GM12872 (cell line): ENCODE measurements around the gene EEF2K.

ENCODE experiments used
- TF ChIP-seq, protein P1 (sequence below): IDR thresholded peaks from 3 replicates; pipeline ENCODE4 v1.5.1; 2011; ENCODE audit warnings: low read depth, mild to moderate bottlenecking, low read length, moderate library complexity; ENCODE audit not compliant: insufficient read depth

The EEF2K gene

DNA sequence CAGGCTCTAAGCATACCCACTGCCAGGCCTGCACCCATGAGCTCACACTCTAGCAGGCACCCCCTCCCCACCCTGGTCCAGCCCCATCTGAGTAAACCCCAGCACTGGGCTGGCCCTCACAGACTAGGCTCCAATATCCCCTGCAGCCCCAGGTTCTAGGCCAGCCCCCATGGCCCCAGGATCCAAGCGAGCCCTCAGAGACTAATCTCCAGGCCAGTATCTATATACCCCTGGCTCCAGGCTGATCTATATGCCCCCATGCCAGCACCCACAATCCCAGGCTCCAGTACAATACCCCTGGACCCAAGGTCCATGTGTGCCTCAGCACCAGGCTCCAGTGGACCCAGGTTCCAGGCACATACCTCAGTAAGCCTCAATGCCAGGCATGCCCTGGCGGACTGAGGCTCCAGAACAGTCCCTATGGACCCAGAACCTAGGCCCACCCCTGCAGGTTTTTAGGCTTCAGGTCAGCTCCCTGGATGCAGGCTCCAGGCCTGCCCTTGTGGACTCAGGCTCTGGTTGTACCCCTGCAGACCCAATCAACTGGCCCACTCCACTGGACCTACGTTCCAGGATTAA lies 129.7 kb downstream of the EEF2K start:
- TF ChIP-seq, protein P1, sequence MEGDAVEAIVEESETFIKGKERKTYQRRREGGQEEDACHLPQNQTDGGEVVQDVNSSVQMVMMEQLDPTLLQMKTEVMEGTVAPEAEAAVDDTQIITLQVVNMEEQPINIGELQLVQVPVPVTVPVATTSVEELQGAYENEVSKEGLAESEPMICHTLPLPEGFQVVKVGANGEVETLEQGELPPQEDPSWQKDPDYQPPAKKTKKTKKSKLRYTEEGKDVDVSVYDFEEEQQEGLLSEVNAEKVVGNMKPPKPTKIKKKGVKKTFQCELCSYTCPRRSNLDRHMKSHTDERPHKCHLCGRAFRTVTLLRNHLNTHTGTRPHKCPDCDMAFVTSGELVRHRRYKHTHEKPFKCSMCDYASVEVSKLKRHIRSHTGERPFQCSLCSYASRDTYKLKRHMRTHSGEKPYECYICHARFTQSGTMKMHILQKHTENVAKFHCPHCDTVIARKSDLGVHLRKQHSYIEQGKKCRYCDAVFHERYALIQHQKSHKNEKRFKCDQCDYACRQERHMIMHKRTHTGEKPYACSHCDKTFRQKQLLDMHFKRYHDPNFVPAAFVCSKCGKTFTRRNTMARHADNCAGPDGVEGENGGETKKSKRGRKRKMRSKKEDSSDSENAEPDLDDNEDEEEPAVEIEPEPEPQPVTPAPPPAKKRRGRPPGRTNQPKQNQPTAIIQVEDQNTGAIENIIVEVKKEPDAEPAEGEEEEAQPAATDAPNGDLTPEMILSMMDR: no peak

DNA sequence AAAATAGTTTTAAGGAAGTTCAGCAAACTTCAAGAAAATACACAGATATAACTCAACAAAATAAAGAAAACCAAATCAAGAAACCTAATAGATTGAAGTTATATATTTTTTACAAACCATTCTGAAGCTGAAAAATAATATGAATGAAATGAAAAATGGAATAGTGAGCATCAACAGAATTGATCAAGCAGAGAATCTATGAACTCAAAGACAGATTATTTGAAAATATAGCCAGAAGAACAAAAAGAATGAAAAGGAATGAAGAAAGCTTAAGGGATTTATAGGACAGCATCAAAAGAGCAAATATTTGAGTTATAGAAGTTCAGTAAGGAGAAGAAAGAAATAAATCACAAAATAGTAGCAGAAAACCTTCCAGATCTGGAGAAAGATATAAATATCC lies 130.5 kb downstream of the EEF2K start:
- TF ChIP-seq, protein P1: no peak

DNA sequence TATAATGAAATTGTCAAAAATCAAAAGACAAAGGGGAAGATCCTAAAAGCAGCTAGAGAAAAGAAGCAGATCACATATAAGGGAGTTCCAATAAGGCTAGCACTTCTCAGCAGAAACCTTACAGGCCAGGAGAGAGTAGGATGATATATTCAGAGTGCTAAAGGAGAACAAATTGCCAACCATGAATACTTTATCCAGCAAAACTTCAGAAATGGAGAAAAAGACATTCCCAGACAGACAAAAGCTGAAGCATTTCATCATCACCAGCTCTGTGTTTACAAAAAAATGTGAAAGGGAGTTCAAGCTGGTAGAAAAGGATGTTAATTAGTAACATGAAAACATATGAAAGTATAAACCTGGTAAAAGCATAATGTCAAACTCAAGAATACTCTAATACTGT lies 131.0 kb downstream of the EEF2K start:
- TF ChIP-seq, protein P1: no peak

DNA sequence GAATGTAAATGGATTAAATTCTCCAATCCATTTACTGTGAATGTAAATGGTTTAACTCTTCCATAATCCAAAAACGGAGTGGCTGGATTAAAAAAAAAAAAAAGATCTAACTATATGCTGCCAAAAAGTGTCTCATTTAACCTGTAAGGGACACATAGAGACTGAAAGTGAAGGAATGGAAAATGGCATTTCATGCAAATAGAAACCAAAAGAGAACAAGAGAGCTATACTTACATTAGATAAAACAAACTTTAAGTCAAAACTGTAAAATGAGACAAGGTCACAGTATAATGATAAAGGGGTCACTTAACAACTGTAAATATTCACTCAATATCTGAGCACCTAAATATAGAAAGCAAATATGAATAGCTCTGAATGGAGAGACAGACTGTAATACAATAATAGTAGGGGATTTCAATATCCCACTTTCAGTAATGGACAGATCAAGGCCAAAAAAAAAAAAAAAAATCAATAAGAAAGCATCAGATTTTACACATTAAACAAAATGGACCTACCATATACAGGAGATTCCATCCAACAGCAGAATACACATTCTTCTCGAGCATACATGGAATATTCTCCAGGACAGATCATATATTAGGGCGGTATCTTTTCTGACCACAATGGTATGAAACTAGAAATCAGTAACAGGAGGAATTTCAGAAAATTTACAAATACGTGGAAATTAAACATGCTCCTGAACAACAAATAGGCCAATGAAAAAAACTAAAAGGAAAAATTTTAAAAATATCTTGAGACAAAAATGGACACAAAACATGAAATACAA lies 132.0 kb downstream of the EEF2K start:
- TF ChIP-seq, protein P1: no peak
